Putamen (tissue), 1 donor: ENCODE results near the gene TRAF1.

Experiments used
- DNase-seq: peaks from one replicate; pipeline ENCODE4 v3.0.0-alpha.2; 2016; ENCODE audit warnings: low spot score

Gene TRAF1

DNA sequence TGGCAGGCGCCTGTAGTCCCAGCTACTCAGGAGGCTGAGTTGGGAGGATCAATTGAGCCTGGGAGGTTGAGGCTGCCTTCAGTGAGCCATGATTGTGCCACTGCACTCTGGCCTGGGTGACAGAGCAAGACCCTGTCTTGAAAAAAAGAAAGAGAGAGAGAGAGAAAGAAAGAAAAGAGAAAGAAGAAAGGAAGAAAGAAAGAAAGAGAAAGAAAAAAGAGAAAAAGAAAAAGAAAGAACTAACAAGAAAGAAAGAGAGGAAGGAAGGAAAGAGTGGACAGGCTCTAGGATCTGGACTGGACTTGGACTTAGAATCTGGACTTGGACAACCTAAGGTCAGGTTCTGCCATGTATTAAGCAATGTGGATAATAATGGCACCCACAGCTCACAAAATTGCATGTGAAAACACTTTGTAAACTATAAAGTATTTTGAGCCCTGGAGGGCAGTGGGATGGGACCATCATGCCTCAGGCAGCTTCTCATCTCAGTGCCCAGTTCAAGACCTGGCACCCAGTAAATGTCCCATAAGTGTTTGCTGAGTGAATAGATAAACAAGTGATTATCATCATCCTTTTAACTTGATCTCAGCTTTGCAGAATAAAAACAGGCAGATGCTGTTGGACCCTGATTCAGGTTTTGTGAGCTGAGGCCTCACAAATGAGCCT, 36.9 kb downstream of the TRAF1 start:
- DNase-seq, result no peak

GRCh38 chr9:120888626-120889025, 38.0 kb downstream of the TRAF1 start:
- DNase-seq, result no peak

GRCh38 chr9:120886490-120886967, 40.1 kb downstream of the TRAF1 start:
- DNase-seq, result no peak

DNA sequence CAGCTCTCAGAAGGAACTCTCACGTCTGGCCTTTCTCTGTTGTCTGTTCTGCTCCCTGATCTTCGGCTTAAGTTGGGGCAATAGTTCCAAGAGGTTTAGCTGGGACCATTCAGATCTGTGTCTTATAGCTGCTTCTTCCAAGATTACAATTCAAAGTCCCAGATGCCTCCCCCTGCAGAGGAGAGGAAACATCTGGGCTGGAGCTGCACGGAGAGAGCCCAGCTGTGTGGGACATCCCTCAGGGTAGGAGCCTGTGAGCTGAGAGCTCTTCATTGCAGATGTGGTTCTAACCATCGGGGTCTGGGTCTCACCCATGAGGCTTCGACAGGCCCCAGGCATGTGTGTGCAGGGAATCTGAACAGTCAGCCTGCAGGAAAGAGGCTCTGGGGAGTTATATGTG, 40.6 kb downstream of the TRAF1 start:
- no peak for DNase-seq

DNA sequence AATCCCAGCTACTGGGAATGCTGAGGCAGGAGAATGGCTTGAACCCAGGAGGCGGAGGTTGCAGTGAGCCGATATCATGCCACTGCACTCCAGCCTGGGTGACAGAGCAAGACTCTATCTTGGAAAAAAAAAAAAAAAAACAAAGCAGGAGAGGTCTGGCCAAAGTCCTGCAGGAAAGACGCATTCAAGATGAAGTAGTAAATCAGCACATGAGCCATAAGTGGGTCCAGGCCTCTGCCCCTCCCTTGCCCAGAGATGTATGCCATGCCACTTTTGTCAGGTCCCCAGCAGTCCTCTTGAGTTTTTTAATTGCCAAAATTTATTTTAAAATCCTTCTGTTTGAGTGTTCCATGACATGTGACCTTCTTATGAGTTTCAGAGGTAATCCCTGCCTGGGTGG, 41.1 kb downstream of the TRAF1 start:
- DNase-seq, result no peak

- no peak for DNase-seq
Observed at GRCh38 chr9:120883608-120883996, 43.0 kb downstream of the TRAF1 start.

DNA sequence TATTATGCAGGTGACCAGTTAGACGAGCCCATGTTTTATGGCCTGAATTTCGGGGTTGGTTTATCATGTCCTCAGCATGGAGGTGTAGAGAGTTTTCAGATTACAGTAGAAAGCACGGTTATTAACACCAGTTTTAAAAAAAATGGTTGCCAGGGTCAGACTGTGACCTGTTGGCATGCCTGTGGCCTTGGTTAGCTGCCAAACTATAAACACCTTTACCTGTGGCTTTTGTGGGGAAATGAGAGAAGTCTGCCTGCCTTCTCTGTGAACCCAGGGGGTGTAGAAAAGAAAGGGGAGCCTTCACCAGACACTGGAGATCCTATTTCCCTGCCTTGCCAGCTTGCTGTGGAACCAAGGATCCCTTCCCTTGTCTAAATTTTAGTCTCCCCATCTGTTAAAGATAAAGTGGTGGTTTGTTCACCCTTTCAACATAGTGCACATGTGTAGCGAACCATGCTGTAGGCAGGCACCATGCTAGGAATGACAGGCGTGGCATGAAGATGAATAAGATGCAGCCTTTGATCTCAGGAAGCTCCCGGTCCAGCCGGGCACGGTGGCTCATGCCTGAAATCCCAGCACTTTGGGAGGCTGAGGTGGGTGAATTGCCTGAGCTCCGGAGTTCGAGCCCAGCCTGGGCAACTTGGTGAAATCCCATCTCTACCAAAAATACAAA, 43.5 kb downstream of the TRAF1 start:
- DNase-seq, result no peak

- no peak for DNase-seq
Observed at GRCh38 chr9:120879446-120879845, 47.1 kb downstream of the TRAF1 start.

DNA sequence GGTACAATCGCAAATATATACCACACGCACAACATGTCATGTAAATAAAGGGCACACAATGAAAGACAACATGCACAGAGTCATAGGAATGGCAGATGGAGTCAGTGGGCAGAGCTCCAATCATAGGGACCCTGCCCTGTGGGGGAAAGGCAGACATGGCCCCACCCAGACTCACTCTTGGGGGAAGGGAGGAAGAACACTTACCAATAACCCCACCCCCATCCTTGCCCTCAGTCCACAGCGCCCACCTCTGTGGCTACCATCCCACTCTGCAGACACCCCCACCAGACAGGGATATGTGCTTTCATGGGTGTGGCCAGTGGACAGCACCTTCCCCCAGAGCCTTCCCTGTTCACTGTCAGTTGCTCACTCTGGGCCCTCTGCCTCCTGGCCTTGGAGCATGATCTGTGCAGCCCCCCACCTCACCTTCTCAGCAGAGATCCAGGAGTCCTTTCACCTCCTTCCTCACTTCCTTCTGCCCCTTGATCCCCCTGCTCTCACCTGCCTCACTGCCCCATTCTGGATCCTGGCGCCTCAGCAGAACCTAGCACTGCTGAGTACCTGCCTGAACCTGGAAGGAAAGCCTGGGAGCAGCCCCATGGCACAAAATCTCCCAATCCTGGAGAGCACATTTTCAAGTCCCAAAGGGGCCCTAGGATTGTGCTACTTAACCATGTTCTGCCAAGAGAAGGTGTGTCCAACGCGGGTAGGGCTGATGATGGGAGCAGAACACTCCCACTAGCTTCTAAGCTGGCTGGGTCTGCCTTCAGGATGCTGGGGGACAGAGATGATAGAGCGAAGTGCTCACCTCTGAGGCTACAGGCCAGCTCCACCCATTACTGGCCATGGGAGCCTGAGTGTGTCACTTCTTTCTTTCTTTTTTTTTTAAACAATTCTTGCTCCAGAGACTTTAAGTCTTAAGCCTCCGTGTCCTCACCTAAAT, 48.1 kb downstream of the TRAF1 start:
- DNase-seq, result no peak

DNA sequence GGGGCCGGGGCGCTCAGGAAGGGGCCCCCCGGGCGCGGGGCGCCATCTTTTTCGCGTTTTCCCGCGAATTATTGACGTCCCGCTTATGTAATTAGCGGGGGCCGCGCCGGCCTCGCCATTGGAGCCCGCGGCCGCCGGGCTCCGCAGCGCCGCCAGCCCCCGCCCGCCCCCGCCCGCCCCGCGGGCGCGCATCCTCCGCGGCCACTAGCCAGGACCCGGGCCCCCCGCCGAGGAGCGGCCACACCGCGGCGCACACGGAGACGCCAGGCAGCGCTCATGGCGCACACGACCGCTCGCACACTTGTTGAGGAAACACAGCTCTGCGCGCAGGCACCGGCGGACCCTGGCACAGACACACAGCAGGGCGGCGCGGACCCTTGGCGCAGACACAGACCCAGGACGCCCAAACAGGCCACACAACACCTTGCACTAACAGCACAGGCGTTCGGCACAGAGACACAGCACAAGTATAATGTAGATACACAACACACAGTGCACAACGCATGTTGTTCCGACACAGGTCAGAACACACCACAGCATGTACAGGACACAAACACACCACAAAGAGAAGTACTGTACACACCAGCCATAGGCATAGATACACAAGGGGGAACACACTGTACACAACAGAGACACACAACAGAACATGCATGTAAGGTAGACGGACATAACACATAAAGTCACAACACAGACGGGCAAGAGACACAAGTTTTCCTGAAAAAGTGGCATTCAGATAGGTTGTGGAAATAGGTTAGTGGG, 49.1 kb downstream of the TRAF1 start:
- DNase-seq, result peak; percentile 62

DNA sequence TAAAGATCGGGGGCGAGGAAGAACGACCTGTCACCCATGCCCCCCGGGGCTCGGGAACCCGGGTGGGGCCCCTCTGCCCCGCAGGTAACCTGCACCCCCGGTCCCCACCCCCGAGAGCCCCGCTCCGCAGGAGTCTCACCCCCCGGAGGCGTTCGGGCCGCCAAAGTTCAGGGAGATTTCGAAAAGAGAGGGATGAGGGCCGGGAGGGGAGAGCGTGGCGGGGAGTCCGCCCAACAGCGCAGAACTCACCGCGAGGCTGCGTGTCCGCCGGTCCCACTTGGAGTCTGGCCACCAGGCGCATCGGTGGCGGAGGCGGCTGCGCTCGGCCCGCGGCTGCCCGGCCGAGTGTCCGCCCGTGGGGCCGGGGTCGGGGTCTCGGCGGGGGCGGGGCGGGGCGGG, 49.8 kb downstream of the TRAF1 start, which contains the start of gene PHF19:
Gene PHF19 (minus strand): TSS at position 347 of the 399 bp plus-strand sequence. CDS start 2,447 bp downstream, outside the sequence.
- DNase-seq, result no peak

DNA sequence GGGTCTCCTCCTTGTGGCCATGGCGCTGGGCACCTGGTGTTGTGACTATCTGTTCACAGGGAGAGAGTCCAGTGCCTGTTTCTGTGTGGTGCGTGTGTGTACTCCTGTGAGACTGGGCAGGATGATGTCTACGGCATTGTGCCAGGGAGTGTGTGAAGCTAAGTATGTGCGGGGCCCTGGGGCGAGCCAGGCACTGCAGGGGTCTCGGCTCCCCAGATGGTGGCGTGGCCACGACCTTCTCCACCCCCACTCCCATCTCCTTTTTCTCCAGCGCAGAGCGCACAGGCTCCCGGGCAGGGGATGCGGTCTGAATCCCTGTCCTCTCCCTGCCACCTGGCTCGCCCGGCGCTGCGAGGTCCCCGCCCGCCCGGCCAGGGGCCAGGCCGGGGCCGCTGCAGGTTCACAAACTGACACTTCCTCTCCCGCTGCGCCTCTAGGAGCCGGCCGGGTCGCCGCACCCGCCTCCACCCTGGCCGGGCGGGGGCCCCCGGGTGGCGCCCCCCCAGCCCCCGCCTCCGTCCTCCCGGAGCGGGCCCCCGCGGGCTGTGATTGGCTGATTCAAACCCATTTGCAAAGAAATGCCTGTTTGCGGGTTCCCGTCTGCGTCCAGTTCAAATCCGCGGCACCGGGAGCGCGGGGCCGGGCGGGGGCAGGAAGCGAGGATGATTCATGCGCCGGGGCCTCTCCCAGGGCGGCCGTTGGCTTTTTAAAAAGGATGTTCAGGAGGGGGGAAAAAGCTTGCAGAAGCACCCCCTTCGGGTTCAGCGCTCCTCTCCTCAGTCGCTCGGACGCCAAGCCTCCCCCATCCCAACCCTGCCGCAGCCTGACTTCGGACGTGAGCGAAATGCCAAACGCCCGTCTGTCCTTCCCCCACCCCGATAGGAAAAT, 50.4 kb downstream of the TRAF1 start:
- peak; percentile 69 for DNase-seq

- no peak for DNase-seq
Observed at GRCh38 chr9:120875643-120875953, 51.0 kb downstream of the TRAF1 start.

GRCh38 chr9:120875195-120875565, 51.4 kb downstream of the TRAF1 start:
- DNase-seq, result no peak

DNA sequence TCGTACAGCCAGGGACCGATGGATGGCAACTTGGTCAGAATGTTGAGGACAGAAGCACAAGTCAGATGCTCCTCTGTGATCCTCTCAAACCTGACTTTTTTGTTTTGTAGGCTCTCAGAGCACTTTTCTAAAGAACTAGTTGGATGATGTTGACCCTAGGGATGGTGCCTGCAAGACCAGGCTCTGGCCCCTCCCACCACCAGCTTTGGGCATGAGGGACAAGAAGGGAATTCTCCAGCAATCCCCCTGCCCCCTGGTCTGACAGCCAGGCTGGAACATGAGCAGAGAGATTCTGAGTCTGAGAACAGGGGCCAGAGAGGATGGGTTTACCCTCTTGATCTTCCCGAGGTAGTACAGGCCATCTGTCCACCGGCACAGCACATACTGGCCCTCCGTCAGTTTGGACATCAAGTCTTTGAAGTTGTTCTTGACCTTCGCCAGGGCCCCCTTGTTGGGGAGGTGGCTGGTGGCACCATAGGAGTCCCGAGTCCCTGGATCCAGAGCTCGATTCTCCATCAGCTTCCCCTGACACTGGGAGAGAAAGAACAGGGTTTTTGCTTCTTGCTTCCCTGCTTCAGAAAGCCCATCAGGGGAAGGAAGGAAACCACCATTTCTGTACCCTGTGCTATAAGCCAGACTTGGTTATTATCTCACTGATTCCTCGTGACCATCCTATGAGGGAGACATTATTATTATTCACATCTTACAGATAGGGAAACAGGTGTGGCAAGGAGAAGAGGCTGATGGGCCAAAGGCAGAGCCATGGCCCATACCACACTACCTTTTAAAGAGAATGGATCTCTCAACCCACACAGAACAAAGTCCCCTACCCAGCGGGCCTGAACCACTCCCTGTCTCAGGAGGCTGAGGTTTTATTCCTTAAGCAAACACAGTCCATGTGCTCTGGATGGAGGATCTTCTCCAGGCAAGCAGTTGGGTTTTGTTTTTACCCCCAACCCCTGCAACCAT, 52.1 kb downstream of the TRAF1 start:
- no peak for DNase-seq

DNA sequence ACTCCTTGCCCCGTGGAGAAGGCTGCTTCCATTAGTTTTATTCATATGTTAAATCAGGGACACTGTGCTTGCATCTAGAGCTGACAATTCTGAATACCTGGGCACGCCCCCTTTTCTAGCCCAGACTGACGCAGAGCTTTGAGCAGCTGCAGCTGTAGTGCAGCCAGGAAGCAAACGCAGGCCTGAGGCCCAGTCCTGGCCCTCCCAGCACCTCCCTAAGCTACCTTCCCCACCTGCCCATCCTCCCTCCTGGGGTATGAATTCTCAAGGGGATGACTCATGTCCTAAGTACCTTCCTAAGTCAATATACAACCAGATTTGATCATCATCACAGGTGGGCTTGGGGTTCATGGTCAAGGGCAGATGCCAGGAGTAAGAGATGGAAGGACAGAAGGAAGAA, 53.1 kb downstream of the TRAF1 start:
- DNase-seq, result no peak

DNA sequence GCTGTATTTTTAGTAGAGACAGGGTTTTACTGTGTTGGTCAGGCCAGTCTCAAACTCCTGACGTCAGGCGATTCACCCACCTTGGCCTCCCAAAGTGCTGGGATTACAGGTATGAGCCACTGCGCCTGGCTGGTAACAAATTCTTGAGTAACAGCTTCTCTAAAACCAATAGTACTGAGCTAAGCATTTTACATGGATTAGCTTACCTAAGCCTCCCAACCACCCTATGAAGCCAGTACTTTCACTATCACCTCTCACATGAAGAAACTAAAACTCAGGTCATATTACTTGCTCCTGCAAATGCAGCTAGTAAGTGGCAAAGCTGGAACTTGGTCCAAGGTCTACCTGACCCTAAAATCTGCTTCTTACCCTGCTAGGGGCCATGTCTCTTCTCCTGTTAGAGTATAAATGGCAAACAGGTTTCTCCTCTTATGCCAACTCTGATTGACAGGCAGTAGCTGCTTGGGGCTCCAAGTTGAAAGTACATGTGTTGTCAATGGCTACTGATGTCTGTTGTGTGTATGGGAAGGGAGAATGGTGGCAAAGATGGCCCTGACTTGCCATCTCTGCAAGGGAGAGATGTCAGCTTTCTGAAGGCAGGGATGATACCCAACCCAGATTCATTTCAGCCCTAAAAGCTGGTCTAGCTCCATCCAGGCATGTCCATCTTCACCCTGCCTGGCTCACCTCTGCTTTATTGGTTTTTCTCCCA, 53.6 kb downstream of the TRAF1 start:
- no peak for DNase-seq

DNA sequence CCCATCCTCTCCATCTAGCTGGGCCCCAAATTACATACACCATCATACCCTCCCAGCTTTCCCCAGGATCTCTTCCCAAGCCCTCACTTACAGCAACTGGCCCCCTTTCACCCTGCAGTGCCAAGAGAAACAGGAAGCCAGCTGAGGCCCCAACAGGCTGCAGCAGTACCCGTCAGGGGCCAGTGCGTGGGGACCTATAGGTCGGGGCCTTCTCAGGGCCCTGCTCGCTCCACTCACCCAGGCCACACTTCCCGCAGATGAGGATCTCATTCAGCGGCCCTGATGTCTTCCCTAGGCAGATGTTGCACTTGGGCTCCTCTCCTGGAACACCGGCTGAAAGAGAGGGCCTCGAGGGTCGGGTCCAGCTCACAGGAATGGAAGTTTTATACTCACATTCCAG, 56.4 kb downstream of the TRAF1 start:
- DNase-seq, result no peak

- DNase-seq, result no peak
Observed at GRCh38 chr9:120869726-120870125, 56.9 kb downstream of the TRAF1 start.
